GM19468 (cell line): Measurements from ENCODE around the gene PRKD1.
"Not testable (repeated sequence)": the region's sequence is repeated elsewhere in the genome, so short reads cannot be mapped to it uniquely, and the experiment has no call there.

Experiments
- ATAC-seq: cut with Tn5 transposase; IDR thresholded peaks from one replicate; pipeline ENCODE4 v1.9.1; 2021; ENCODE audit warnings: mild to moderate bottlenecking, moderate library complexity, moderate number of reproducible peaks; ENCODE audit not compliant: unreplicated experiment; ENCODE audit errors: extremely low read depth

Gene PRKD1

GRCh38 chr14:29803045-29803444 is 124.6 kb downstream of the PRKD1 start:
- ATAC-seq, result no peak

GRCh38 chr14:29802211-29802610 is 125.4 kb downstream of the PRKD1 start:
- no peak for ATAC-seq

DNA sequence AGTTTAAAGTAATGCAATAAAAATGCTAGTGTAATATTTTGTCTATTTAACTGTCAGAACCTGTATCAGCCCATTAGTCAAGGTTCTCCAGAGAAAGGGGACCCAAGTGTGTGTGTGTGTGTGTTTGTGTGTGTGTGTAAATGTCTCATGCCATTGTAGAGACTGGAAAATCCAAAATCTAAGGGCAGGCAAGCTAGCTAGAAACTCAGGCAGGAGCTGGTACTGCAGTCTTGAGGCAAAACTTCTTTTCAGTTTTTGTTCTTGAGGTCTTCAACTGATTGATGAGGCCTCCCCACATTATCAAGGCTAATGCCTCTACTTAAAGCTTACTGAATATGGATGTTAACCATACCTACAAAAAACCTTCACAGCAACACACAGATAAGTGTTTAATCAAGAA is 126.7 kb downstream of the PRKD1 start:
- ATAC-seq, result no peak

GRCh38 chr14:29799464-29800095 is 128.1 kb downstream of the PRKD1 start:
- ATAC-seq, result no peak

DNA sequence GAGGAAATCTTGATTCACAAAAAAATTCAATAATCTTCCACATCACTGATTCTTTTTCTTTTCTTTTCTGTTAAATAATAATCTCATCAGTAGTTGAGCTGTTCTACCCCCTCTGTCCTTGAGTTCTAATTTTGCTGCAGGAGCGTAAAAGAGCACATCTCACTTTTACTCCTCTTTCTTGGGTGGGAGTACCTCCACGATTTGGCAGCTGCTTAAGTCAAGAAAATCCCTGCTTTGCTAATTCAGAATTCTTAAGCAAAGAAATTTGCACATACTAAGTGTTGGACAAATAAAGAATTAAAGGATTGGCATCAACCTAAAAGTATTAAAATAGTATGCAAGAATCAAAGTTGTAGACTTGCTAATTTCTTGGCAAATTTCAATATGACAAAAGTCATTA is 128.8 kb downstream of the PRKD1 start:
- no peak for ATAC-seq

DNA sequence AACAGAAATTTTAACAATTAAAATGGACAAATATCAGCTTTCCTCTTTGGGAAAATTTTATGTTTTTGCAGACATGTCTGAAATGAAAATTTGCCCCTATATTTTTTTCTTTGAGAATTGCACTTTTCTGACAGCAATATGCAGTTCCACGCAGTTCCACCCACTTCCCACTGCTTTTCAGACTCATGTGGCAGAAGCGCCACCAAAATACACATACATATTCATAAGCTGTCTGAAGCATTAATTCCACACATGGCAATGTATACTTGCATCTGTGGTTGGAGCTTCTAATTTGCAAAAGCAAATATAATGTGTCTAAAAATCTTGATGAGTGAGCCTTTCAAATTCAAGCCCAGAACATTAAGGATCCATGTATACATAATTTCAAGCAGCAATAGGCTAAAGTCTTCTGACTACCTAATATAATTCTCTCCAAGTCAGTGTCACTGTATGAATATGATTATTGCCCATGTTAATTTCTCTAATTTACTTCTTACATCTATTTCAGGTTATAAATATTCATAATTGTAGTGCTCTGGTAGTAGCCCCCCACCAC is 129.5 kb downstream of the PRKD1 start:
- ATAC-seq, result no peak

GRCh38 chr14:29796853-29797252 is 130.8 kb downstream of the PRKD1 start:
- ATAC-seq, result no peak

DNA sequence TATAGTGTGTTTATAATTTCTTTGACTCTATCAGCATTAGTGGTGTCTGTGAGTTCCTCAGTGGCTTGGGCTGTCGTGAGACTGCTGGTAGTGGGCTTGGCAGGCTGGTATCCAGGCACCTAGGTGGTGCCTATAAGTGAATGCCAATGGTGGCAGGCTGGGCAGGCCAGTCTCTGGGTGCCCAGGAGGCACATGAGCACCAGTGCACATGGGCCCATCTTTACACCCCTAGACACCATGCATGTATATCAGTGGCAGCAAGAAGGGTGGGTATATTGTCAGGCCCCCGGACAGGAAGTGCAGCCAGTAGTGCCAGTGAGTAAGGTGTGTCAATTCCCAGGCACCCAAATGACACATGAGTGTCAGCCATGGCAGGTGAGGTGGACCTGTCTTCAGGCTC is 138.2 kb downstream of the PRKD1 start:
- no peak for ATAC-seq

DNA sequence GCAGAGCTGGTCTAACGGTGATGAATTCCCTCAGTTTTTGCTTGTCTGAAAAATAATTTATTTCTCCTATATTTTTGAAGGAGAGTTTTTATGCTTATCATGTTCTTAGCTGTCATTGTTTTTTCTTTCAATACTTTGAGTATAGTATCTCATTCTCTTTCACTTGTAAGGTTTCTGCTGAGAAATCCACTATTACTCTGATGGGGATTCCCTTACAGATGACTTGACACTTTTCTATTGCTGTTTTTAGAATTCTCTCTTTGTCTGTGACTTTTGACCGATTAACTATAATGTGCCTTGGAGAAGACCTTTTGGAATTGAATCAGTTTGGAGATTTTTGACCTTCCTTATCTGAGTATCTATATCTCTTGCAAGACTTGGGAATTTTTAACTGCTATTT is 139.6 kb downstream of the PRKD1 start:
- ATAC-seq, result no peak

GRCh38 chr14:29783556-29783955 is 144.1 kb downstream of the PRKD1 start:
- ATAC-seq, result no peak

DNA sequence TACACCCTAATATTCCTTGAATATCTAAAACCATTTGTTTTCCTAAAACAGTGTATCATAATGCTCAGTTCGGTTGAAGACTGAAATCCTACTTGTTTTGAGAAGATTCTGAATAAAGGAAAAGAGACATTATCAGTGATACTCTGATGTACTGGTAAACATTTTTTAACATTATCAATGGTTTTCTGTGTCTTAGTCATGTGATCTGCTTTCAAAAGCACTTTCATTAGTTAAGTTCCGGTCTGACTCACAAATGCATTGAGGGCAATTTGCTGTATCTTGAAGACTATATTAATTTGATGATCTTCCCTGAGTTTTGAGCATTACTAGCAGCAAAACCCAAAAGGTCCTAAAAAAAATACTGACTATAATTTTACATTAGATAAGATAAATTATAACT is 145.6 kb downstream of the PRKD1 start:
- ATAC-seq, result no peak

GRCh38 chr14:29777142-29777541 is 150.5 kb downstream of the PRKD1 start:
- not testable (repeated sequence) for ATAC-seq

DNA sequence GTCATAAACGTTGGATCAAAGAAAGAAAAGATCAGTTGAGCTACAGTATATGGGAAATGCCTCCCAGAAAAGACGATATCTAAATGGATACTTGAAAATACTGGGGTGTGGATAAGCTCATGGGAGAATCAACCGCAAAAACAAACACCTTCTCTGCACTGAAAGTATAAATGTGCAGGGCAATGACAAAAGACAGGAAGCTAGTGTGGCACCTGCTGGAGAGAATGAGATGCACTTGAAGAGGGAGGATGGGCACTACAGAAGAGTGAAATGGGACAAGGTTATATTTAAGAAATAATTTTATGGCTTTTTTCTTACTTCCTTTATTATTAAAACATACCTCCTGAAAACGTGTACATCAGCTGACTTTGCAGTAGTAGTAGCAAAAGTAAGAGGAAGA is 153.7 kb downstream of the PRKD1 start:
- no peak for ATAC-seq

DNA sequence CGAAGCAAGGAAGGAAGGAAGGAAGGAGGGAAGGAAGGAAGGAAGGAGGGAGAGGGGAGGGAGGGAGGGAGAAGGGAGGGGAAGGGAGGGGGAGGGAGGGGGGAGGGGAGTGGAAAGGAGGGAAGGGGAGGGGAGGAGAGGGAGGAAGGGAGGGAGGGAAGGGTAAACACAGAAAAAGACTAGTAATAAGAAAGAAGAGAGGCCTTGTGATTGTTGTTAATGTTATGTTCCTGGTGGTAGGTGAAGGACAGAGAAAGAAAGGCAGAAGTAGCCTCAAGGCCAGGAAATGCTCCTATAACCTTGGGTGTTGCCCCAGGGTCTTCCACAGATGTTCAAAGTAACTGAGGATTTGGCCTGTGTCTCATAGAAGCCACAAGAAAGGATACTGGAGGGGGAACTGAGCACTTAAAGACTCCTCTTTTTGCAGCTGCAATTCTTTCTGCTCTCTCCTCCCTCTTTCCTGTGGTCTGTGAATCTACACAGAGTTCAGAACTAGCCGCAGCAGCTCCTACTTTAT is 164.2 kb downstream of the PRKD1 start:
- no peak for ATAC-seq

DNA sequence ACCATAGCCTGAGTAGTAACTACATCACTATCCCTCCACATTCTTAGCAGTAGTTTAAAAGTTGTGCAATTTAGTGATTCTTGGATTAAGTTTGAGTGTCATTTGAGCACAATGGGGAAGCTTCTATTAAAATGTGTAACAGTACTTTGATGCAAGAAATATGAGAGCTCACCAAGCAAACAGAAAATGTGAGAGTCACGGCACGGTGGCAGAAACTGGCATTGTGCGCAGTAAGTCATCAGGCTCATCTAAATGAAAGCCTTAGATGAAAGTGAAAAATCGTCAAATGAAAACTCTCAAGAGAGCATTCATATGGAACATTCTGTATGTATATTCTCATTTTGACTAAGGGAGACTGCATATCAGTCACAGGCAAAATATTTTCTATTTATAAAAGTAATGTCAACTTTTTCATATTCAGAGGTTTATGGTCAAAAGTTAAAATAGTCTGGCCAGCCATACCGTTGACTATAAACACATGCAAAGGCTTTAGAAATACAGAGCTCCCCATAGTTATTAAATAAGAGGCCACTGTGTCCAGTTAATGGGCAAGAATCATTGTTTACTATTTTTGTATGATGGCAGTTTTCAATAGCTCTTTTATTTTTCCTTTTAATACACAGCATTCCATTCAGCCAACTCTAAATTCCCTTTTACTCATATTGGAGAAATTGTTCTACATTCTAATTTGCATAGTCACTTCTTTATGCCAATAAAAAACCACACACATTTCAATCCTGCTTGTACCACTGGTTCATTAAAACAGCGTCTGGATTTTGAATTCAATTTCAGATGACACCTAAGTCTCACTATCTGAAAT is 167.9 kb downstream of the PRKD1 start:
- peak; percentile 74 for ATAC-seq

DNA sequence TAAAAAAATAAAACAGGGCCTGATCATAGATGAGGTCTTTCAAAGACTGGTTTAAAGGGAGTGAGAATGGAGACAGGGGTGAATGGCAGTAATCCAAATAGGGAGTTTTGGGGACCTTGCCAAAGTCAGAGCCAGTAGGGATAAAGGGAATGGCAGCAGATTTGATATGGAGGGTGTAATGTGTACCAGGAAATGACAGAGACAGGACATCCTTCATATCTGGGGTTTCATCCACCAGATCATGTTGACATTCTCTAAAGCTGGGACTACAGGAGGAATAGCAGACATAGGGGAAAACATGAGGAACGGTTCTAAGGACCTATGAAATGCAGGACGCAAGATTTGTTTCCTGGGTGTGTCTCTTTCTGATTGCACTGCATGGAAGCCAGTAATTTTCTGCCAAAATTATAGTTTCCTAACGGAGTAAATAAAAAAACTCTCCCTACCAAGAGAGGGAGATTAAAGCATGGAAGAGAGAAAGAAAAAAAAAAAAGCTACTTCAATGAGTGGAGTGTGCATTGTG is 169.9 kb downstream of the PRKD1 start:
- ATAC-seq, result no peak

- no peak for ATAC-seq
Measured at GRCh38 chr14:29757188-29757680, 170.4 kb downstream of the PRKD1 start.

DNA sequence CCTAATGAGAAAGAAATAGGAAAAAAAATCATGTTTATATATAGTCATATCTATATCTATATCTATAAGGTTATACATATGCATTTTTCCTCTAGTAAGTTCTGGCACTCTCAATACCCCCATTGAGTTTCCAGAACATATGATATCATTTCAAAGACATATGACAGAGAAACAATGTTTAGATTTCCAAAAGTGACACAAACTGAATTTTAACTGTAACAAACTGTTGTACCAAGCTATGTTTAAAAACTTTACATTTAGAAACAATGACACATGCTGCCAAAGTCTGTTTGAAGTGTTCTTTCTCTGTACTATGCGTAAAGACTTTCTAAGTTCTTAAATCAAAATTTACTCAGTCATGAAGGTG is 171.6 kb downstream of the PRKD1 start:
- ATAC-seq, result no peak

GRCh38 chr14:29755311-29756018 is 172.2 kb downstream of the PRKD1 start:
- no peak for ATAC-seq

GRCh38 chr14:29754134-29754533 is 173.5 kb downstream of the PRKD1 start:
- no peak for ATAC-seq
